Activated CD4-positive, alpha-beta T cell treated with anti-CD3 and anti-CD28 coated beads for 36 hours (primary cell): ENCODE measurements around the gene PYGB. TPM values are rescaled to one million over a fixed set of nuclear protein-coding genes. Genes with fewer than 3 reads are reported as not detected.

Experiments used
- ATAC-seq: fragments of 200-7000 bp; cut with Tn5 transposase; one replicate; pipeline ENCODE4 v1.10.0; 2021; ENCODE audit warnings: mild to moderate bottlenecking, moderate library complexity
- CTCF ChIA-PET: fragments of 350-600 bp; sonication (Branson Sonifier 250); formaldehyde crosslinking; loops from one replicate; lab custom pipeline; 2021; ENCODE audit warnings: antibody characterized with exemption; lab: Charles Lee
- POLR2A ChIA-PET: fragments of 350-600 bp; sonication (Branson Sonifier 250); formaldehyde crosslinking; loops from one replicate; lab custom pipeline; 2021; ENCODE audit warnings: antibody characterized with exemption, inconsistent platforms; lab: Charles Lee
- DNase-seq: peaks from one replicate; pipeline ENCODE4 v3.0.0-alpha.2; 2020
- H3K27ac Mint-ChIP-seq: one replicate; pipeline ENCODE4 v1.8.0; 2021; ENCODE audit warnings: mixed read lengths
- H3K27me3 Mint-ChIP-seq: one replicate; pipeline ENCODE4 v1.8.0; 2021; ENCODE audit warnings: mixed read lengths
- H3K36me3 Mint-ChIP-seq: one replicate; pipeline ENCODE4 v1.8.0; 2021; ENCODE audit warnings: low read depth, mixed read lengths
- H3K4me1 Mint-ChIP-seq: one replicate; pipeline ENCODE4 v1.8.0; 2021; ENCODE audit warnings: mixed read lengths
- H3K4me3 Mint-ChIP-seq: one replicate; pipeline ENCODE4 v1.8.0; 2021; ENCODE audit warnings: mild to moderate bottlenecking, moderate library complexity, mixed read lengths
- H3K9me3 Mint-ChIP-seq: one replicate; pipeline ENCODE4 v1.8.0; 2021; ENCODE audit warnings: low read depth, mixed read lengths
- intact Hi-C, 2 experiments: fragments of 100-400 bp; cut with DNase I in 1 of 2; cut with micrococcal nuclease in 1 of 2; formaldehyde crosslinking; loops; one replicate each; pipeline versions ENCODE4 v1.14.2 to v1.15.1; 2022 to 2024; cut with DNase I, micrococcal nuclease
- total RNA-seq, 2 experiments: library from RNA; stranded (reverse); gene quantifications; one replicate each; pipeline ENCODE4 v1.2.3, GENCODE V29; 2021

The PYGB gene
- total RNA-seq, 2 experiments from 2014 or later = 18.0 to 21.1 TPM

DNA sequence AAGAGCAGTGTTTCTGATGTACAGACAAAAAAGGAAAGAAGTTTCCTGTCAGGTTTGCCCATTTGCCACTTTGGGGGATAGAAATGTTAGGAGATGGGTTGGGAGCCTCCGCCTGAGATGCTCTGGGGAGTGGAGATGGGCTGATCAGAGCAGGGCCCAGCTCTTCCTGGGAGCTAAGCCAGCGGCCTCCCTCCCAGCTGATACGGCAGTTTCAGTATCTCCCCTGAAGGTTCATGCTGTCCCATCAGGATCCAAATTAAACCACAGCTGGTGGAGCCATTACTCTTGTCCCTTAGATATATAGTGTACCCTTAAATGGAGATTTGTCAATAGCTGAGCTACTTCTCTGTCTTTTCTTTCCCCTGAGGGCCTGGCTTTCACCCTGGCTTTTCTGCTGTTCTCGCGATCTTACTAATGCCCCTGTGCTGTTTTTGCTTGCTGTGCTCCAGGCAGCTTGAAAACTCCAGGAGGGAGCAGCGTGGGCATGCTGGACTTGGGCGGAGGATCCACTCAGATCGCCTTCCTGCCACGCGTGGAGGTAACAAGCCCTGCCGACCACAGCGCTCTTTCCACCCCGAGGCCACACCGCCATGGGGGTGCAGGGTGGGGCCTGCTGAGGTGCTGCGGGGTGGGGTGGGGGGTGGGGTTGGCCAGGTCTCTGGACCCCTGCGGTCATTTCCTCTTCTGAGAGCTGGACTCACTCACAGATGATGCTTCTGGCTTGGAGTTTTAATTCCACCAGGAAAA, 31.5 kb upstream of the PYGB start:
- no peaks in the 10 kb centered on the region for H3K4me1 Mint-ChIP-seq
- POLR2A ChIA-PET = no interaction called here
- H3K4me3 Mint-ChIP-seq = no peak overlapping the region
- DNase-seq = no peak
- H3K27ac Mint-ChIP-seq = no peak overlapping the region
- H3K9me3 Mint-ChIP-seq = no peaks in the 10 kb centered on the region
- CTCF ChIA-PET = interaction anchor here (0.7 kb wide), 1 partner anchor 230 kb away, joined by 4 read pairs; no protein-coding TSS in a partner anchor
- ATAC-seq = no peak
- H3K27me3 Mint-ChIP-seq = no peaks in the 10 kb centered on the region
- peaks cover 15% of the 10 kb centered on the region for H3K36me3 Mint-ChIP-seq
- intact Hi-C loops = loop anchor here in 1 of 2 experiments (5.0 kb wide), 1 partner anchor 61 kb away; no protein-coding TSS in a partner anchor

DNA sequence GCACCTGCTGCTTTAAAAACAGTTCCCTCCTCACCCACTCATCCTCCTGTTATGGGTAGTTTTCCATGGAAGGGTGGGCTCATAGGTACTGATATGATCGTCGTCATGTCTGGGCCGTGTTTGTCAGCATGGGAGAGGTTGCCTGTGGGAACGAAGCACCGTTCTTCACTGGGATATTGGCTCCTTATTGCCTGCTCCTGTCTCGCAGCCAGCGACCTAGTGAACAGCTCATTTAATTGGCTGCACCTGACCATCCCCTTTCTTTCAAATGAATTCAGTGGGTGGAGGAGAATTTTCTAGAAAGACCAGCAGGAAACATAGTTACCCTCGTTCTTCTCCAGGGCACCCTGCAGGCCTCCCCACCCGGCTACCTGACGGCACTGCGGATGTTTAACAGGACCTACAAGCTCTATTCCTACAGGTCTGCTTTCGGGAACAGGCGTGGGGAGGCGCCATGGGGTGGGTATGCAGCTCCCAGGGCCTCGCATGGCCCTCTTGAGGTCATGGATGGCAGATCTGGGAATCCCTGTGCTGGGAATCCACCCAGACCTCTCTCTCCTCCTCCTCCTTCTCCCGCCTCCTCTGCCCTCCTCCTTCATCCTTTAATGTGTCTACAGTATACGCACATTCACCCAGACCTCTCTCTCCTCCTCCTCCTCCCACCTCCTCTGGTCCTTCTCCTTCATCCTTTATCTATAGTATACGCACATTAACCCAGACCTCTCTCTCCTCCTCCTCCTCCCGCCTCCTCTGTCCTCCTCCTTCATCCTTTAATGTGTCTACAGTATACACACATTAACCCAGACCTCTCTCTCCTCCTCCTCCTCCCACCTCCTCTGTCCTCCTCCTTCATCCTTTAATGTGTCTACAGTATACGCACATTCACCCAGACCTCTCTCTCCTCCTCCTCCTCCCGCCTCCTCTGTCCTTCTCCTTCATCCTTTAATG, 30.4 kb upstream of the PYGB start:
- H3K9me3 Mint-ChIP-seq = no peaks in the 10 kb centered on the region
- no peak for ATAC-seq
- no peaks in the 10 kb centered on the region for H3K4me1 Mint-ChIP-seq
- H3K36me3 Mint-ChIP-seq = peaks cover 5% of the 10 kb centered on the region
- intact Hi-C loops = loop anchor here in 1 of 2 experiments (5.0 kb wide), 1 partner anchor 60 kb away; no protein-coding TSS in a partner anchor
- POLR2A ChIA-PET = no interaction called here
- no peaks in the 10 kb centered on the region for H3K27me3 Mint-ChIP-seq
- no peak overlapping the region for H3K27ac Mint-ChIP-seq
- CTCF ChIA-PET = interaction anchor here (0.8 kb wide), 1 partner anchor 18 kb away, joined by 3 read pairs; no protein-coding TSS in a partner anchor
- no peak for DNase-seq
- H3K4me3 Mint-ChIP-seq = no peak overlapping the region

- Mint-ChIP-seq H3K9me3 (no peaks in the 10 kb centered on the region), H3K4me1 (peaks cover 2% of the 10 kb centered on the region), H3K27ac (no peak overlapping the region), H3K27me3 (no peaks in the 10 kb centered on the region), H3K4me3 (no peak overlapping the region), H3K36me3 (peaks cover 5% of the 10 kb centered on the region)
- DNase-seq (no peak), ATAC-seq (no peak)
- intact Hi-C loops = loop anchor here in 1 of 2 experiments (5.0 kb wide), 1 partner anchor 59 kb away; no protein-coding TSS in a partner anchor
- POLR2A ChIA-PET = no interaction called here
- CTCF ChIA-PET = no interaction called here
These were observed 29.8 kb upstream of the PYGB start for GRCh38 chr20:25218109-25218486.

DNA sequence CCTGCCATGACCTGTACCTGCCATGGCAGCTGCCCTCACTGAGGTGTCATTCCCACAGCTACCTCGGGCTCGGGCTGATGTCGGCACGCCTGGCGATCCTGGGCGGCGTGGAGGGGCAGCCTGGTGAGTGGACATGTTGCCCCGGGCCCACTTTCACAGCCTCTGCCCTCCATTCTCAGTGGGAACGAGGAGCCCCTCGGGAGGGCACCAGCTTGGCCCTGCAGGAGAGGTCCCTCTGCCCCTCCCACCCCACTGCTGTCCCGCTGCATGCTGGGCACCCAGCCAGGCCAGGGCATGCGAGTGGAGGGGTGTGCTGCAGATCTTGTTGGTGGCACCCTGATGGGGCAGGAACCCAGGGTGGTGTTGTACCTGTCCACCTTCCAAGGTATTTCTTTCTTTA, 29.4 kb upstream of the PYGB start:
- Mint-ChIP-seq H3K36me3 (peaks cover 4% of the 10 kb centered on the region), H3K27me3 (no peaks in the 10 kb centered on the region), H3K4me3 (no peak overlapping the region), H3K4me1 (peaks cover 6% of the 10 kb centered on the region), H3K27ac (no peak overlapping the region), H3K9me3 (no peaks in the 10 kb centered on the region)
- POLR2A ChIA-PET = no interaction called here
- intact Hi-C loops = loop anchor here in 1 of 2 experiments (5.0 kb wide), 1 partner anchor 59 kb away; no protein-coding TSS in a partner anchor
- no peak for ATAC-seq
- CTCF ChIA-PET = interaction anchor here (0.7 kb wide), 1 partner anchor 8 kb away, joined by 3 read pairs; no protein-coding TSS in a partner anchor
- DNase-seq = no peak

DNA sequence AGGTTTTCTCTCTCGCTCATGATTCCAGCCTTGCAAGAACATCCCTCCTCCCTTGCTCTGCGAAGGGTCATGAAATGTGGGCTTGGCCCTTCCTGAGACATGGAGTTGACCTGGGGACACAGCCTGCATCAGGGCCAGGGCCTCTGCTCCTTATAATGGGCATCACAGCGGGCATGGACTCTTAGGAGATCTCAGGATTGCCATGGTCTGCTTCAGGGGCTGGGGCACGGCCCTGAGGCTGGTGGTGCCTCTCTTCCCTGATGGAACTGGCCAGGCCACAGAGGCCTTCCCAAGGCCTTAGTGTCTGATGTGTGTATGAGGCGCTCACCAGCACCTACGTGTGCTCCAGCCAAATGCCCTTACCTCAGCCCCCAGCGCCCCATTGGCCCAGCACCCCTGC, 28.5 kb upstream of the PYGB start:
- POLR2A ChIA-PET = no interaction called here
- H3K9me3 Mint-ChIP-seq = no peaks in the 10 kb centered on the region
- H3K36me3 Mint-ChIP-seq = peaks cover 4% of the 10 kb centered on the region
- no peak for ATAC-seq
- H3K4me1 Mint-ChIP-seq = peaks cover 7% of the 10 kb centered on the region
- CTCF ChIA-PET = interaction anchor here (0.7 kb wide), 1 partner anchor 8 kb away, joined by 3 read pairs; no protein-coding TSS in a partner anchor
- intact Hi-C loops = loop anchor here in 1 of 2 experiments (5.0 kb wide), 1 partner anchor 58 kb away; no protein-coding TSS in a partner anchor
- DNase-seq = no peak
- H3K27ac Mint-ChIP-seq = no peak overlapping the region
- H3K4me3 Mint-ChIP-seq = no peak overlapping the region
- no peaks in the 10 kb centered on the region for H3K27me3 Mint-ChIP-seq

DNA sequence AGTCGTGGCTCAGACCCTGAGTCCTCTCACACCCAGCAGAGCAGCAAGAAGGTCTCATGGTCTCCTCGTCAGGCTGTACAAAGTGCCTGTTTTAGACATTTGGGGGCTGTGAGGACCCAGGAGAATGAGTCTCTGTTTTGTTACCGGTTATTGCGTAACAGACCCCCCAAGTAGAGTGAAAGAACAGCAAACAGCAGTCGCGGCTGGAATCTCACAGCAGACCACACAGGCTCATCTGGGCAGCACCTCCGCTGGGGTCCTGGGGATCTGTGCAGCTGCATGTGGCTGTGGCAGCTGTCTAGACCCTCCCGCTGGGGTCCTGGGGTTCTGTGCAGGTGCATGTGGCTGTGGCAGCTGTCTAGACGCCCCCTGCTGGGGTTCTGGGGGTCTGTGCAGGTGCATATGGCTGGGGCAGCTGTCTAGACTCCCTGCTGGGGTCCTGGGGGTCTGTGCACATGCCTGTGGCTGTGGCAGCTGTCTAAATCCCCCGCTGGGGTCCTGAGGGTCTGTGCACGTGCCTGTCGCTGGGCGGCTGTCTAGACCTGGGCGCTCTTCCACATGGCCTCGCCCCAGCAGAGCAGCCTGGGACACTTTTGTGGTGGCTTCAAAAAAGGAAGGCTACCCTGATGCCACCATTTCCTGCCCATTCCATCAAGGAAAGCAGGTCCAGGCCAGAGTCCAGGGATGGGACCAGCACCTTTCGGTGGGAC, 27.7 kb upstream of the PYGB start:
- H3K9me3 Mint-ChIP-seq = no peaks in the 10 kb centered on the region
- no peak overlapping the region for H3K27ac Mint-ChIP-seq
- ChIA-PET POLR2A (no interaction called here), CTCF (interaction anchor here (1.1 to 1.6 kb wide), 2 partner anchors 16 to 18 kb away, joined by 3 to 4 read pairs; no protein-coding TSS in a partner anchor)
- H3K36me3 Mint-ChIP-seq = peaks cover 4% of the 10 kb centered on the region
- DNase-seq (peak; percentile 30), ATAC-seq (no peak)
- intact Hi-C loops = no loop called here
- no peak overlapping the region for H3K4me3 Mint-ChIP-seq
- H3K27me3 Mint-ChIP-seq = no peaks in the 10 kb centered on the region
- peaks cover 7% of the 10 kb centered on the region for H3K4me1 Mint-ChIP-seq

GRCh38 chr20:25220810-25221591, 26.9 kb upstream of the PYGB start:
- Mint-ChIP-seq H3K4me3 (no peak overlapping the region), H3K36me3 (peaks cover 1% of the 10 kb centered on the region), H3K4me1 (peaks cover 7% of the 10 kb centered on the region), H3K27me3 (no peaks in the 10 kb centered on the region), H3K9me3 (no peaks in the 10 kb centered on the region), H3K27ac (no peak overlapping the region)
- ChIA-PET CTCF (interaction anchor here (1.1 to 1.6 kb wide), 2 partner anchors 17 to 19 kb away, joined by 3 to 4 read pairs; no protein-coding TSS in a partner anchor), POLR2A (no interaction called here)
- intact Hi-C loops = no loop called here
- ATAC-seq = no peak
- DNase-seq = no peak

- Mint-ChIP-seq H3K9me3 (no peaks in the 10 kb centered on the region), H3K27ac (peak overlapping the region; percentile 21), H3K36me3 (peaks cover 1% of the 10 kb centered on the region), H3K4me1 (peaks cover 7% of the 10 kb centered on the region), H3K27me3 (no peaks in the 10 kb centered on the region), H3K4me3 (no peak overlapping the region)
- ATAC-seq (no peak), DNase-seq (no peak)
- CTCF ChIA-PET = interaction anchor here (1.0 kb wide), 1 partner anchor 21 kb away, joined by 3 read pairs; no protein-coding TSS in a partner anchor
- POLR2A ChIA-PET = no interaction called here
- intact Hi-C loops = loop anchor here in 1 of 2 experiments (2.0 kb wide), 1 partner anchor 75 kb away; no protein-coding TSS in a partner anchor
These were observed 26.1 kb upstream of the PYGB start for GRCh38 chr20:25221592-25222460.

GRCh38 chr20:25222461-25223178, 25.3 kb upstream of the PYGB start:
- DNase-seq (no peak), ATAC-seq (no peak)
- no peaks in the 10 kb centered on the region for H3K9me3 Mint-ChIP-seq
- peaks cover 7% of the 10 kb centered on the region for H3K4me1 Mint-ChIP-seq
- POLR2A ChIA-PET = no interaction called here
- CTCF ChIA-PET = interaction anchor here (1.0 to 1.1 kb wide), 2 partner anchors 21 kb away, joined by 3 read pairs; no protein-coding TSS in a partner anchor
- peaks cover 1% of the 10 kb centered on the region for H3K36me3 Mint-ChIP-seq
- no peaks in the 10 kb centered on the region for H3K27me3 Mint-ChIP-seq
- no peak overlapping the region for H3K4me3 Mint-ChIP-seq
- peak overlapping the region; percentile 42 for H3K27ac Mint-ChIP-seq
- intact Hi-C loops = loop anchor here in 1 of 2 experiments (1.0 to 2.0 kb wide), 3 partner anchors 16 to 74 kb away; partner anchors contain the start of gene PYGB
